GM21367 (cell line): ENCODE data around the gene LTBP2.

Experiments
- ATAC-seq: cut with Tn5 transposase; IDR thresholded peaks from one replicate; pipeline ENCODE4 v1.9.1; 2021; ENCODE audit not compliant: unreplicated experiment

Gene LTBP2

DNA sequence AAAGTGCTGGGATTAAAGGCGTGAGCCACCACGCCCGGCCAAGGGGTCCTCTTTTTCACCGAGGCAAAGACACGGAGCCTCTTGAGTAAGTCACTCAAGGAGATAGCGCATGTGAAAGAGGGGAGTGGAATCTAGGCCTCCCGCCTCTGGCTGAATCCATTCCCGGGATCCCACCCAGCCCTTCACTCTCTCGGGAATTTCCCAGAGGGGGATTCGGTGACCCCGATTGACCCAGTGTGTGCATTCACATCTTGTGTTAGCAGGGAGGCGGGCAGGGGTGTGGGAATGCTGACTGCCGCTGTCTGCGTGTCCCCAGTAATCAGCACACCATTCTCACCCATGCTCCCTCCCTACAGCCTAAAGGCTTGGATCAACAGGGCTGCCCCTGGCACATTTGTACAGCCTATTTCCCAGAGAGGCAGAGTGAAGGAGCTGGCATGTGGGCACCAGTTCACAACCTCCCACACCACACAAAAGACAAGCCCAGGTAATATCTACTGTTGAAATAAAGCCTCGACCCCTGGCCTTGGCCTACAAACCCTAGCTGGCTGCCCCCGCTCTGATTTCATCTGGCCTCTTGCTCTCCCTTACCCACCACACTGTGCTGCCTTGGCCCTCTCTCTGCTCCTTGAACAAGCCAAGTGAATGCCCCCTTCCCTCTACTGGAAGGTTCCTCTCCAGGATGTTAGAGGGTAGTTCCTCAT, 1.3 kb upstream of the LTBP2 start:
- ATAC-seq, result no peak

DNA sequence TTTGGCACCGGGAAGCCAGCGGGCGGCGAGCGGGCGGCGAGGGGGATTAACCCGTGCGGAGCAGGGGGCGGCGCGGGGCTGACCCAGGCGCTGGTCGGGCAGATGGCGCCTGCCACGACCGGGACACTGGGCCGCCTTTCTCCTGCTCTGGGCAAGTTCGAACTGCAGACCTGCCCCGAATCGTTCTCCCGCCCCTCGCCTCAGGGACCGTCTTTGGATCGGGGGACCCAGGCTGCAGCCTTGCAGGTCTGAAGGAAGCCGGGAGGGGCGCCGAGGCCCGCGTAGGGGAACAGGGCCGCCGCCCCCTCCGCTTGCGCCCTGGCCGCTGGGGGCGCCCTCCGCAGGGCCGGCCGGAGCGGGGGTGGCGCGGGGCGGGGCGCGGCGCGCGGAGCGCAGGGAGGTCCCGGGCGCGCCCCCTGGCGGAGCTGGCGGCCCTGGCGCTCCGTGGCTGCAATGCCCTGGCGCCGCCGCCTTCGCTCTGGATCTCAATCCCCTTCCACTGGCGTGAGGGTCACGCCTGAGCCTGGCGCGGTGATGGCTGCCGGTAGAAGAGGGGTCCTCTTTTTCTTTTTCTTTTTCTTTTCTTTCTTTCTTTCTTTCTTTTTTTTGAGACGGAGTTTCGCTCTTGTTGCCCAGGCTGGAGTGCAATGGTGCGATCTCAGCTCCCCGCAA, 449 bp upstream of the LTBP2 start:
- ATAC-seq, result peak; percentile 47

DNA sequence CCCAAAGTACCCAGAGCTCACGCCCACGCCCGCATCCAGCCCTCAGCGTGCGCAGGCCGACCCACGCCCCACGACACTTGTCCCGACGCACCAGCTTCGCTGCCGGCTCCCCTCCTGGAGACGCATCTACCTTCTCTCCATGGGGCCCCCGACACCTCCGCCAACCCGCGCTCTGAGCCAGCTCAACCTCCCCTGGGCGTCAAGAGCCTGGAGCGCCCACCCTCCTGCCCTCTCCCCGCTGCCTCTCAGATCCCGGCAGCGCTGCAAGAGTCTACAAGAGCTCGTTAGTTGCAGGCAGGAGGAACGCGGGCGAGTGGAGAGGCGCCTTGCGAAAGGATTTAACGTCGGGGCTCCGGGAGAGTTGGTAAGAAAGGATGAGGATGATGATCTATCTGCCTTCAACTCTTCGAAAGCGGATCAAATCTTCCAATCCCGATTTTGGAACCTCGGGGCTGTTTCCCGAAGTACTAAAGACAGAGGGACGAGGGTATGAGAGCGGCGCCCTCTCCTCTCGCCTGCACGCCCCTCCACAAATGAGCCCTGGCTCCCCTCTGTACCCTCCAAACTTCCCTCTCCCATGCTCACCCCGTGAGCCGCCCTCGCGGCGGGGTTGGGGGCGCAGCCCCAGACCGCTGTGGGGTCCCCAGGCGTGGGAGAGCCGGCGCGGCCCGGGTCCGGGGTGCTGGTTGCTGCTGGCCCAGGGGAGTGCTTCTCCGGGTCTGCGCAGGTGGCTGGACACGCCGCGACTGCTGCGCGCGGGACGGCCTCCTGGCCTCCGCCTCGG, 979 bp downstream of the LTBP2 start:
- no peak for ATAC-seq

DNA sequence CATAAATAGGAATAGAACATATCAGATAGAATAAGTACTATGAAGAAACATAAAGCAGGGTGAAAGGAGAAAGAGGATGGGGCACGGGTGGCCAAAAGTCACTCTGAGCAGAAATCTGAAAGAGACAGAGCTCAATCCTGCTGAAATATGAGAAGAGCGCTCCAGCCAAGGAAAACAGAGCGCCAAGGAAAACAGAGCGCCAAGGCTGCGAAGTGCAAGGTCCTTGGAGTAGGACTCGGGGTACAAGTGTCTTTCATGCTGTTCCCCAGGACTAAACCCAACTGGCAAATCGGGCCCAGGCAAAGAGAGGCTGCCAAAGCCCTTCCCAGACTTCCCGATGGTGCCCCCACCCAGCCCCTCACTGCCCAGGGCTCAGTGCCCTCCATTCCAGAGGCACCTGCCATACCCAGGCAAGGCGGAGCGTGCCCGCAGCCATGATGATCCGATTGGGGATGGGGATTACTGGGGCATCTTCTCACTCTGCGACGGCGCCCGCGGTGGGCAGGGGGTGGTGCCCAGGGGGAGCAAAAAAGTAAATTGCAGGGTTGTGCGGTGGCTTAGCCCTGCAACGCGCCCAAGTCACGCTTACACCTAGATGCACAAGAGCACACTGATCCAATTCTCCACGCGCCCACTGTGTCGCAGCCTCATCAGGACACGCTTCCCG, 1.7 kb downstream of the LTBP2 start:
- no peak for ATAC-seq

DNA sequence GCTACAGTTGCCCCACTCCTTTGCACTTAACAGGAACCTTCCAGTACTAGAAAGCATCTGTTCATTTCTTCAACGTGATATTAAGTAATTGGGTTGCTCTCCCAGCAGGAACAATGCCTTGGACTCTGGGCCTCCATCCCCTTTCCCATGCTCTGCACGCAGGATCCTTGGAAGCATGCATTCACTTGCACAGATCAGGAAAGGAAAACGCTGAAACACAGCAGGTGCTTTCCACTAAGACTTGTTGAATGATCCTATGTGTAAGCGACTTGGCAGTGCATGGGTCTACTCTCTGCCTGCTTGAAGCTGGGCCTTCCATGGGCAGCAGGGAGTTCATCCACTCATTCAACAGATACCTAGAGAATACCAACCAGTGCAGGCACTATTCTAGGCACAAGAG, 2.3 kb downstream of the LTBP2 start:
- ATAC-seq, result no peak

DNA sequence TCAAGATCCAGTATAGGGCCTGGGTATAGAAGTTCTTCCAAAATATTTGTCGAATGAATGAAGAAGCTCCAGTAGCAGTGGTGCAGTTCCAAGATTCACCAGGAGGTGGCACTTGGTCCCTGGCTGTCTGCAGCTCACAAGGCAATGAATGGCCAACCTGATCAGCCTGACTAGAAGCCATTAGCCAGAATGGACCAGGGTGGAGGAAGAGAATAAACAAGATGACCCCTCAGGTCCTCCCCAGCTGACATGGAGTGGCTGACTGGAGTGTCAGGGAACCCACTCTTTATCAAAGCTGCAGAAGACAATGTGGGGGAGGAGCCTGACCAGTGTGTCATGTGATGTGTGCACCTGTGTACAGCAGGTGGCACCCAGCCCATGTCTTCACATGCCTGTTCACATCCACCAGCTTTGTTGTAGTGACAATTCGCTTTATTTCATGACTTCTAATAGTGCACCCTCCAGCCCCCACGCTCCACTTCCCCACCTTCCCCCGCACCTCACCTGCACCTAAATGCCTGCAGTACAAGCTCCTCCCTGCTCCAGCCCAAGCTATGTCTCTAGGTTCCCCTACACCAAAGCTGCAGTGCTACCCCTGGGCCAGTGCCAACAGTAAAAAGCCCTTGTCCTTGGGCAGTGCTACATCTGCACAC, 3.0 kb downstream of the LTBP2 start:
- ATAC-seq, result no peak

DNA sequence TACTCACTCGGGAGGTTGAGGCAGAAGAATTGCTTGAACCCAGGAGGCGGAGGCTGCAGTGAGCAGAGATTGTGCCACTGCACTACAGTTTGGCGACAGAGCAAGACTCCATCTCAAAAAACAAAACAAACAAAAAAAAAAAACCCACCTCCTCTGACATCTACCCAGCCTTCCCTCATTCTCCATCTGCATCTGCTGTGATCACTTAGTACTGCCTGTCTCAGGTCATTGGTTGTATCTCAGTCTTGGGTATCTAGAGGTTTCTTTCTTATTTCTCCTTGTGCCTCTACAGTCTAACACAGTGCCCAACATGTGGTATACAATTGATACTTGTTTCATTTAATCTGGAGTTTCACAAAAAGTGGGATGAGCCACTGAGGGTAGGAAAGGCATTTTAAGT, 5.3 kb downstream of the LTBP2 start:
- ATAC-seq, result no peak

DNA sequence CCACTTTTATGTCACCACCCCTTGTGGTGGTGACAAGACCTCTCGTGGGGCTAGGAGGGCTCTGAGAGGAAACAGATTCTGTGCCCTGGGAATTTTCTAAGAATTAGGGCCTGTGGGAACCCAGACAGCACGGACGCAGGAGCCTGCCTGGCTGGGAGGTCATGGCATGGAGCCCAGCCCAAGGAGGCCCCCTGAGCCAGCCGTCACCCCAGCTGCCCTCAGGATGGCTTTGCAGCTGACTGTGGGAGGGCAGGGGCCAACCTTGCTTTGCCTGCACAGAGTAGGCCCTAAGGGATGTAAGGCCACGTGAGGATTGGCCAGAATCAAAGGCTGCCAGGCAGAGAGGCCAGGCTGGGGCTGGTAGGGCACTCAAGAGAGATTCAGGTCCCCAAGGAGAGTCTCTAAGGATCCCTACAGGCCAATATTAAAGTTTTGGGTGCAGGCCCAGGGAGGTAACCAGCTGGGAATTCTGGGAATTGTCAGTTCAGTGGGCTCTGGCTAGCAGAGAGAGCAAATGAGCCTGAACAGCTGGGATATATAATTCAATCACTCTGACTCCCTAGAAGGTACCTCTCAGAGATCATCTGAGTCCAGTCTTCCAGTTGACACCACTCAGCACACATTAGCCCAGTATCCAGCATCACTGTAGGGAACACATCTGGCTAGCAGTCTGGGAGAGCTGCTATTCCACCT, 6.4 kb downstream of the LTBP2 start:
- no peak for ATAC-seq

DNA sequence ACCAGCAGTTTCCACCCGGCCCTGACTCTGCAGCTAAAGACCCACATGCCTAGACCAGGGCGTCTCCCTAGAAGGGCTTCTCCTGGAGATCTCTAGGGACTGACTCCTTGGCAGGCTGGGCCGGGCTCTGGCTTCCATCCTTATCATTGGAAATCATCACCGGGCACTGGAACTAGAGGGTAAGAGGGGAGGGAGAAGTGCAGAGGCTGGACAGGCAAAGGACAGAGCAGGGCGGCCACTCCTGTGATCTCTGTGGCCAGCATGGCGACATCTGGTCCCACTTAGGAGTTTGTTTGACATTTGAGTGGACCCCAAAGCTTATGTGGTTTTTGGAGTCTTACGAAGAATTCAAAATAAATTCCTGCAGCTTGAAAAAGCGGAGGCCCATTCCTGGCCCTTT, 7.1 kb downstream of the LTBP2 start:
- no peak for ATAC-seq

DNA sequence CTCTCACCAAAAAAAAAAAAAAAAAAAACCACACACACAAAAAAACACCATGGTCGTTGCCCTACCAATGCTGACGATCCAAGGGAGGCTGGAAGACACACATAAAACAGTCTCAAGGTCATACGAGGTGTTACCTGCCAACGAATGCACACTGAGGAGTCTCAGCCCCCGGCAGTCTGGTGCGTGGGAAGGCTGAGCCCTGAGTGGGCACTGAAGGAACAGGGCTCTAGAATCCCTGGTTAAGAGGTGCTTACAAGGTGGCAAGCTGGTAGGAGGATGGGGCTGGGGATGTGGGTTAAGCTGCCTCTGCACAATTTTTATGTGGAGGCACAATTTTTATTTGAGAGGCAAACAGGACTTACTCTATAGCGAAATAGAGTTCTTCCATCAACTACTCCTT, 7.9 kb downstream of the LTBP2 start:
- no peak for ATAC-seq

DNA sequence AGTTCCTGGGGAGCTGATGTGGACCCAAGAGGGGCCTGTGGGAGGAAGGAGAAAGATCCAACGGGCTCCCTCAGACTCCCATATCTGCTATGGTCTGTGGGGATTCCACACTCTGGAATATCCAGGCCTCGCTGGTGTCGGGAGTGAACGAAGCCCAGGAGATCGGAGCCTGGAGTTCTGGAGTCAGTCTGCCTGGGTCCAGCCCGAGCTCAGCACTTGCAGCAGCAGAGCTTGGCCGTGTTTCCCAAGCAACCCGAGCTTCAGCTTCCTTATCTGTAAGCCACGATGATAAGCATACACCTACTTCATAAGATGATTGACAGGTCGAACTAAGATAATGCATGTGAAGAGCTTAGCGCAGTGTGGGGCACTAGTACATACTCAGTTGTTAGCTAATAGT, 10.1 kb downstream of the LTBP2 start:
- ATAC-seq, result no peak

DNA sequence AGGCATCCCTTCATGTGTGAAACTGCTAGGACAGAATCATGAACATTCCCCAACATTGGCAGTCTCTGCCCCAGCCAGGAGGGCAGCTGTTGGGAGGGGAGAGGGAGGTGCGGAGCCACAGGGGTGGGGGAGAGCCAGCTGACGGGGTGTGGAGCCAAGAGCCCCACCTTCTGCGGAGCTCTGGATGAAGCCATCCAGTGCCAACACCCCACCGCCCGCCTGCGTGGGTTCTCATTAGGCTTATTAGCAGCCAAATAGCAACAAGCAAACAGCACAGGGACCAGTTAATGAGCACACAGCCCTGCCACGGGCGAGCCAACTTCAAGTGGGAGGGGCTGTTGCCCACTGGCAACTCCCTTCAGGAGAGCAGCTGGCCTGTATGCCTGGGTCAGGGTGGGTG, 12.1 kb downstream of the LTBP2 start:
- ATAC-seq, result no peak

DNA sequence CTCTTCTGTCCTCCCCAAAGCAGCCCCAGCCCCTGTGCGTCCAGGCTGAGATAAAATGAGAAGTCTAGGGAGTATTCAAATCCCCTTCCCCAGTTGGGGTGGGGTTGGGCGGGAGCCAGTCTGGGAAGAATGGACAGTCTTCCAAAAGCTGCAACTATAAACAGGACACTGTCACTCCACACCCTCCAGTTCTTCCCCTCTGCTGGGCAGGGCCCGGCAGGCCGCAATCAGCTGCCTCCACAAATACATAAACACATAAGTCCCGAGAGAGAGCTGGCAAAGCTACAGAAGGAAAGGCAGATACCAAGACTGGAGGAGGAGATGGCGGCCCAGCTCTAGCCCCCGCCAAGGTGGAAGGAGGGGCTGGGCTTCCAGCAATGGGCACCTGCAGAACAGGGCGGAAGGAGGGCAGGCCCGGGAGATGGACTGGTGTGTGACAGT, 12.7 kb downstream of the LTBP2 start:
- ATAC-seq, result no peak

DNA sequence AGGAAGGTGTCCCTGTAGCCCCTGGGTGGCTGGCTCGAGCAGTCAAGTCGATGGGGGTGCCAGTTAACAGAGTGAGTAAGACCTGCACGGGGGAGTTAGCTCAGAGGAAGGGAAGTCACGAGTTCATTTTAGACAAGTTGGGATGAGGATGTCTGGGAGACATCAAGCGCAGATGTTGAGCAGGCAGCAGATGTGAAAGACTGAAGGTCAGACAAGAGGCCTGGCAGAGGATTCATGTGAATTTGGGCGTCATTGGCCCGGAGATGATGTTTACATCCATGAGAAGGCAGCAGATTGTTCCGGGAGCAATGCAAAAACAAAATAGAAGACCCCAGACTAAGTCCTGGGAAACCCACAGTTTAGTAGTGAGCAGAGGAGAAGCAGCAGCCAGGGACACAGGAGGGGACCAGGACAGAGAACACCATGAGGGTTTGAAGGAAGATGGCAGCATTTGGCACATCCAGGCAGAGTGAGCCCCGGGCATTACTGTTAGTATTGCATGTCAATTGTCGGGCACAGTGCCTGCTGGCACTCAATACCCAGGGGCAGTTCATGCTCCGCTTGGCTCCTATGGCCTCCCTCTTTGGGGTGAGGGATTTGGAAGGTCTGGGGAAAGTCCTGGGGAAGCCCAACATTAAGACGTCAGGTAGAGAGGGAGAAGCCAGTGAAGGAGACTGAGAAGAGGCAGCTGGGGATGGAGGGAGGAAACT, 15.1 kb downstream of the LTBP2 start:
- ATAC-seq, result no peak

DNA sequence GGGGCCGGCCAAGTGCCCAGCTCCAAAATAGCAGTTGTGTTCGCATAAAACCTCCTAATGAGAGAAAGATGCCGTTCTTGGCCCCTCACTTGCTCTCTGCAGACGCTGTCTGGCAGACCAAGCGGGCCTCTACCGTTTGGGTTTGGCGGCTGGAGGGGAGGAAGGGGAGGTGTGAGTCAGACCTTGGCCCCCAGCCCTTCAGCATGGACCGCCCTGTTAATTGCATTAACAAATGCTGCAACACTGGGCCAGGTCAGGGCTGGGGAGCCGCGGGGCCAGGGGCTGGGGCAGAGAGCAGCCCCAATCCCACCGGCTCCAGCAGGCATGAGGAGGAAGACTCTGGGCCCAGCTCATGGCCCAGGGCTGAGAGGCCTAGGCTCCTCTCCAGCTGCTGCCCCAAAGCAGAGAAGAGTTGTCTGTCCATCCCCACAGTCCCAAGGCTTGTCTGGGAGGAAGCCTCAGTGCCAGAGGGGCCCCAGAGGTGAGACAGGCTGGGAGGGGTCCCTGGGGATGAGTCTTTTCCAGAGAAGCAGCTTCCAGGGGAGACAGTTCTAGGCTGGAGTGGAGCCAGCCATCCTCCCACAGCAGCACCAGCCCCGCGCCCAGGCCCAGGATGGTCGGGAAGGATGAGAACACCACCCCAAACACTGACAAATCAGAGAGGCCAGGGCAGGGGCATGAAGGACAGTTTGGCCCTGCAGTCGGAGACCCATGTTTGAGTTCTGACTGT, 16.9 kb downstream of the LTBP2 start:
- ATAC-seq, result no peak

DNA sequence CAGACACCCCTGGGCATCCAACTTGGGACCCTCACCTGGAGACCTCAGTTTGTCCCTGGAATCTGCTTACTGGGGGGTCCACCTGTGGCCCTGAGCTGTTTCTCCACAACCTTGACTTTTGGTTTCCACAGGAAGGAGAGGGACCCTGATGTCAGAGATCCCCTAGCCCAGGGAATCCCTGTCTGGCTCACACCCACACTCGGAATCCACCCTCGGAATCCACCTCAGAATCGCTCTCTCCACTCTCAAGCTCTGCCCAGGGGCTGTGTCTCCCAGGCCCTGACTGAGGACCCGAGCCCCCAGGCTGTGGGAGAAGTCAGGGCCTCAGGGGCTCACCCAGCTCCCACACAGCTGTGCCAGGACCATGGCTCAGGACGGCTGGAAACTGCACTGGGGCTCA, 17.4 kb downstream of the LTBP2 start:
- no peak for ATAC-seq

DNA sequence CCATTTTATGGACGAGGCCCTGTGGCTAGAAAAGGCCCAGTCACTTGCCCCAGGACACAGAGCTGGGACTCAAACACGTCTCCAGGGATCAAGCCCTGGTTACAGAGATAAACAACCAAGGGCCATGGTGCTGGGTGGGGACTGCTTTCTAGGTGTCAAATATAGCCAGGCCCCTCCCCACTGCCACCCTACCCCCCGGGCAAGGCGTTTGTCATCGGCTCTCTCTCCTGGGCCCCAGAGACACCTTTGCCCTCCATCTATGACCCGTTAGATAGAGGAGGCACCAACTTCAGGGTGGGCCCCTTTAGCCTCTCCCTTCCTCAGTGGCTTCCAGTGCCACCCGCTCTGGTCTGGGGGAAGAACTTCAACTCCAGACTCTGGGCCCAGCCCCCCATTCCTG, 18.0 kb downstream of the LTBP2 start:
- no peak for ATAC-seq

DNA sequence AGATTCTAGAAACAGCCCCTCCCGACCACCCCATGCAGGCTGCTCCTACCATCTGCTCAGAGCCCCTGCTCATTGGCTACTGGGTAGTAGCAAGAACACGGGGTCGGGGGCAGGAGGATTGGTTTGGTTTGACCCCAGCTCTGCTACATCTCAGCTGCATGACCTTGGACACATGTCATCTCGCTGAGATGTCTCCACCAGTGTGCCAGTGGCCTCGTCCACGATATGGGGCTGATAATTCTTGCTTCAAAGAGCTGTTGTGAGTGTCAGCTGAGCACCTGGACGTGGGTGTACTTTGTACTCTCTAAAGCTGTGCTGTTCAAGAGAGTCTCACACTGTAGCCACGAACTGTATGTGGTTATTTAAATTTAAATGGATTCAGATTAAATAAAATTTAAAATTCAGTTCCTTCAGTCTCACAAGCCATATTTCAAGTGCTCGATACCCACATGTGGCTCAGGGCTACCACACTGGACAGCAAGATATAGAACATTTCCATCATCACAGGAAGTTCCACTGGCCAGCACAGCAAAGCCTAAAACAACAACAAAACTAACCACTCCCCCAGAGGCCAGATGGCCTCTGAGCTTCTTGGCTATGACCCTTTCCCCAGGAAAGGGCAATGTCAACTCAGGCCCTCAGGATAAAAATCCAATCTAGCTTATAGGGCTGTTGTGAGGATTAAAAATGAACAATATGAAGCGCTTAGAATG, 18.6 kb downstream of the LTBP2 start:
- ATAC-seq, result no peak
